Ishikawa (cell line): ENCODE data around the gene AGO3.

Experiments
- CEBPB ChIP-seq: IDR thresholded peaks from 2 replicates; pipeline ENCODE4 v1.6.1; 2012
- CREB1 ChIP-seq: IDR thresholded peaks from 2 replicates; pipeline ENCODE4 v1.6.1; 2012; ENCODE audit warnings: low read depth
- EP300 ChIP-seq: IDR thresholded peaks from 2 replicates; pipeline ENCODE4 v1.6.1; 2012; ENCODE audit warnings: borderline replicate concordance
- FOXM1 ChIP-seq: IDR thresholded peaks from 2 replicates; pipeline ENCODE4 v1.6.1; 2012; ENCODE audit warnings: low read depth, borderline replicate concordance
- NFIC ChIP-seq: IDR thresholded peaks from 2 replicates; pipeline ENCODE4 v1.6.1; 2012
- RAD21 ChIP-seq: IDR thresholded peaks from 2 replicates; pipeline ENCODE4 v1.6.1; 2012; ENCODE audit warnings: low read depth
- TCF12 ChIP-seq: IDR thresholded peaks from 2 replicates; pipeline ENCODE4 v1.6.1; 2012; ENCODE audit warnings: low read depth
- TEAD4 ChIP-seq: IDR thresholded peaks from 2 replicates; pipeline ENCODE4 v1.6.1; 2012
- YY1 ChIP-seq: IDR thresholded peaks from 2 replicates; pipeline ENCODE4 v1.6.1; 2012; ENCODE audit warnings: low read depth
- ZBTB7A ChIP-seq: IDR thresholded peaks from 2 replicates; pipeline ENCODE4 v1.6.1; 2012; ENCODE audit warnings: low read depth
- TF ChIP-seq, protein P1 (sequence below): IDR thresholded peaks from 2 replicates; pipeline ENCODE4 v1.6.1; 2012
- TF ChIP-seq, protein P2 (sequence below): IDR thresholded peaks from 2 replicates; pipeline ENCODE4 v1.6.1; 2012; ENCODE audit warnings: low read depth, mild to moderate bottlenecking
- TF ChIP-seq, protein P3 (sequence below): IDR thresholded peaks from 2 replicates; pipeline ENCODE4 v1.6.1; 2012

DNA sequence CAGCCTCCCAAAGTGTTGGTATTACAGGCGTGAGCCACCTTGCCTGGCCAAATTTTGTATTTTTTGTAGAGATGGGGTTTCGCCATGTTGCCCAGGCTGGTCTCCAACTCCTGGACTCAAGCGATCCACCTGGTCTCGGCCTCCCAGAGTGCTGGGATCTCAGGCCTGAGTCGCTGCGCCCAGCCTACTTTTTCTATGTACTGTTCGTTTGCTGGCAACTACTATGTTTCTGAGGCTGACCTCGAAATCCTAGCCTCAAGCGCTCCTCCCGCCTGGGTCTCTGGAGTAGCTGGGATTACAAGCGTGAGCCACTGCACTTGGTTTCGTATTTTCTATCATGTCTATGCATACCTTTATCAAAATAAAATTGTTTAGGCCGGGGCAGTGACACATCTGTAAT, 152.3 kb downstream of the AGO3 start:
- no peak for TF ChIP-seq CEBPB
- no peak for TF ChIP-seq FOXM1
- TF ChIP-seq ZBTB7A: no peak
- no peak for TF ChIP-seq CREB1
- no peak for TF ChIP-seq TCF12
- TF ChIP-seq EP300: no peak
- no peak for TF ChIP-seq RAD21
- TF ChIP-seq, protein P1, sequence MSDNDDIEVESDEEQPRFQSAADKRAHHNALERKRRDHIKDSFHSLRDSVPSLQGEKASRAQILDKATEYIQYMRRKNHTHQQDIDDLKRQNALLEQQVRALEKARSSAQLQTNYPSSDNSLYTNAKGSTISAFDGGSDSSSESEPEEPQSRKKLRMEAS: no peak
- TF ChIP-seq, protein P2, sequence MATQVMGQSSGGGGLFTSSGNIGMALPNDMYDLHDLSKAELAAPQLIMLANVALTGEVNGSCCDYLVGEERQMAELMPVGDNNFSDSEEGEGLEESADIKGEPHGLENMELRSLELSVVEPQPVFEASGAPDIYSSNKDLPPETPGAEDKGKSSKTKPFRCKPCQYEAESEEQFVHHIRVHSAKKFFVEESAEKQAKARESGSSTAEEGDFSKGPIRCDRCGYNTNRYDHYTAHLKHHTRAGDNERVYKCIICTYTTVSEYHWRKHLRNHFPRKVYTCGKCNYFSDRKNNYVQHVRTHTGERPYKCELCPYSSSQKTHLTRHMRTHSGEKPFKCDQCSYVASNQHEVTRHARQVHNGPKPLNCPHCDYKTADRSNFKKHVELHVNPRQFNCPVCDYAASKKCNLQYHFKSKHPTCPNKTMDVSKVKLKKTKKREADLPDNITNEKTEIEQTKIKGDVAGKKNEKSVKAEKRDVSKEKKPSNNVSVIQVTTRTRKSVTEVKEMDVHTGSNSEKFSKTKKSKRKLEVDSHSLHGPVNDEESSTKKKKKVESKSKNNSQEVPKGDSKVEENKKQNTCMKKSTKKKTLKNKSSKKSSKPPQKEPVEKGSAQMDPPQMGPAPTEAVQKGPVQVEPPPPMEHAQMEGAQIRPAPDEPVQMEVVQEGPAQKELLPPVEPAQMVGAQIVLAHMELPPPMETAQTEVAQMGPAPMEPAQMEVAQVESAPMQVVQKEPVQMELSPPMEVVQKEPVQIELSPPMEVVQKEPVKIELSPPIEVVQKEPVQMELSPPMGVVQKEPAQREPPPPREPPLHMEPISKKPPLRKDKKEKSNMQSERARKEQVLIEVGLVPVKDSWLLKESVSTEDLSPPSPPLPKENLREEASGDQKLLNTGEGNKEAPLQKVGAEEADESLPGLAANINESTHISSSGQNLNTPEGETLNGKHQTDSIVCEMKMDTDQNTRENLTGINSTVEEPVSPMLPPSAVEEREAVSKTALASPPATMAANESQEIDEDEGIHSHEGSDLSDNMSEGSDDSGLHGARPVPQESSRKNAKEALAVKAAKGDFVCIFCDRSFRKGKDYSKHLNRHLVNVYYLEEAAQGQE: no peak
- no peak for TF ChIP-seq YY1
- no peak for TF ChIP-seq NFIC
- TF ChIP-seq, protein P3, sequence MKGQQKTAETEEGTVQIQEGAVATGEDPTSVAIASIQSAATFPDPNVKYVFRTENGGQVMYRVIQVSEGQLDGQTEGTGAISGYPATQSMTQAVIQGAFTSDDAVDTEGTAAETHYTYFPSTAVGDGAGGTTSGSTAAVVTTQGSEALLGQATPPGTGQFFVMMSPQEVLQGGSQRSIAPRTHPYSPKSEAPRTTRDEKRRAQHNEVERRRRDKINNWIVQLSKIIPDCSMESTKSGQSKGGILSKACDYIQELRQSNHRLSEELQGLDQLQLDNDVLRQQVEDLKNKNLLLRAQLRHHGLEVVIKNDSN: no peak
- no peak for TF ChIP-seq TEAD4
